HG03558 (cell line): ENCODE data around the gene PLCXD1.

Source experiments
- ATAC-seq: cut with Tn5 transposase; IDR thresholded peaks from one replicate; pipeline ENCODE4 v1.9.1; 2021; ENCODE audit warnings: moderate number of reproducible peaks; ENCODE audit not compliant: unreplicated experiment; ENCODE audit errors: extremely low read depth

PLCXD1 gene

GRCh38 chrX:332496-332860, 51.3 kb downstream of the PLCXD1 start:
- ATAC-seq = no peak

GRCh38 chrX:332916-333610, 51.9 kb downstream of the PLCXD1 start:
- ATAC-seq = no peak

- ATAC-seq = no peak
Measured at GRCh38 chrX:333611-334311, 52.6 kb downstream of the PLCXD1 start.

GRCh38 chrX:334331-334891, 53.2 kb downstream of the PLCXD1 start:
- ATAC-seq = no peak

- no peak for ATAC-seq
Measured at GRCh38 chrX:334971-335757, 54.0 kb downstream of the PLCXD1 start.

- ATAC-seq = no peak
Measured at GRCh38 chrX:335758-336155, 54.6 kb downstream of the PLCXD1 start.

GRCh38 chrX:336227-336626, 55.0 kb downstream of the PLCXD1 start:
- ATAC-seq = no peak

- no peak for ATAC-seq
Measured at GRCh38 chrX:337331-337831, 56.2 kb downstream of the PLCXD1 start.

DNA sequence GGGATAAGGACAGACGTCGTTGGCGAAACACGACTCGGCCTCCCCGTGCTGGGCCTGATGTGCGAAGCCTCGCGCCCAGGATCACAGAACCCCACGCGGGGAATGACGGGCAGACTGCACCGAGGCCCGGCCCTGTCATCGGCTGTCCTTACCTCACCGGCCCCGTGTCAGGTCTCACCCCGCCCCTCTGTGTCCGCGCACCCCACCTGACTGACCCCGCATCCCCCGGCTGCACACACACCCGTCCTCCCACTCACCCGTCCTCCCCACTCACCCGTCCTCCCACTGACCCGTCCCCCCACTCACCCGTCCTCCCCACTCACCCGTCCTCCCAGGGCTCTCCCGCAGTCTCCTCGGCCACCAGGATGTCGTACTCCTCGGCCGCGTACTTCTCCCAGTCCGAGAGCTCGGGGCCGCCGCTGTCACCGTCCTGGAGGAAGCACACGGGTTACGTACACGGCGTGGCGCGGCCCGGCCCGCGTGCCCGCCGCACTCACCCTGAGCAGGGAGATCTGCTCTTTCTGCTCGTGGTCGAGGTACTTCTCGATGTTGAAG, 57.2 kb downstream of the PLCXD1 start:
- no peak for ATAC-seq

DNA sequence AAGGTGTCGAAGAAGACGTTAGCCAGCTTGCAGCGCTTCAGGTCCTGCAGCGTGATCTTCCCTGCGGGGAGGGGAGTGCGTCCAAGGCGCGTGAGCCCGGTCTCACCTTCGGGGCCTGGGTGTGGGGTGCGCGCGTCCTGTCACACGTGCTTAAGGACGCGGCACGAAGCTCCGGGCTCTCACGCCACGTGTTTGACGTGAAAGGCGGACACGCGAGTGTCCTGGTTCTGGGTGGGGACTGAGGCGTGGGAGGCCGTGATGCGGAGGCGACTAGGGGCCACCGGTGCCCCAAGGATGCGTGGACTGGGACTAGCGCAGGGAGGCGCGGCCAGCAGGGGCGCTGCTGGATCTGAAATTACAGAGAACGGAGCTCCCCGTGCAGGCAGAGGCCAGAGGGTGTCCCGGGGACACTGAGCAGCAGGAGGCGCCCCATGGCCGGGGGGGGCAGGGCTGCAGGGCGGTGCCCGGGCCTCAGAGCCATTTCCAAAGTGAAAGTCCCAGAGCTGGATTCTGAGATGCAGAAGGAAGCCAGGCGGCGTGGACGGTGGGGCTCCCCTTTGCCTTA, 57.7 kb downstream of the PLCXD1 start:
- no peak for ATAC-seq

- no peak for ATAC-seq
Measured at GRCh38 chrX:340121-340520, 58.9 kb downstream of the PLCXD1 start.

DNA sequence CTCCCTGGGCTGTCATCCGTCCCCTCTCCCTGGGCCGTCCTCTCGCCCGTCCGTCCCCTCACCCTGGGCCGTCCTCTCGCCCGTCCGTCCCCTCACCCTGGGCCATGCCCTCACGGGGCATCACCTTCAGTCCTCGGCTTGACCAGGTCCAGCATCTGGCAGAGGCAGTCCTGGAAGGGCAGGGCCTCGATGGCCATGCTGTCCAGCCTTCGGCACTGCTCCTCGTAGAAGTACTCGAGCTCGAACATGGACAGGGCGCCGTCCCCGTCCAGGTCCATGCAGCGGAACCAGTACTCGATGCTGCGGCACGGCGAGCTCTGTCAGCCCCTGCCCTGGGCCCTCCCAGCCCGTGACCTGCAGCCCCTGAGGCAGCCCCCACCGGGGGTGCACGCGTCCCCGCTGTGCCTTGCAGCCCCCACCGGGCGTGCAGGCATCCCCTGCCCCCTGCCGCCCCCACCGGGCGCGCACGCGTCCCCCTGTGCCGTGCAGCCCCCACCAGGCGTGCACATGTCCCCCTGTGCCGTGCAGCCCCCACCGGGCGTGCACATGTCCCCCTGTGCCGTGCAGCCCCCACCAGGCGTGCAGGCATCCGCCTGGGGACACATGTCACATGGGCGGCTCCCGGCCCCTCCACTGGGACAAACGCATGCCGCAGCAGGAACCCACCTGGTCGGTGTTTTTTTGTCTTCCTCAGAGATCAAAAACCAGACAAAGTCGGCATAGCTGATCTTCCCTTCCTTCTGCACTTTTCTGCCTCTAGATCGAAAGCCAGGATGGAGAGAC, 59.7 kb downstream of the PLCXD1 start:
- ATAC-seq = no peak

- ATAC-seq = no peak
Measured at GRCh38 chrX:341541-342101, 60.4 kb downstream of the PLCXD1 start.

- no peak for ATAC-seq
Measured at GRCh38 chrX:344371-344901, 63.3 kb downstream of the PLCXD1 start.

DNA sequence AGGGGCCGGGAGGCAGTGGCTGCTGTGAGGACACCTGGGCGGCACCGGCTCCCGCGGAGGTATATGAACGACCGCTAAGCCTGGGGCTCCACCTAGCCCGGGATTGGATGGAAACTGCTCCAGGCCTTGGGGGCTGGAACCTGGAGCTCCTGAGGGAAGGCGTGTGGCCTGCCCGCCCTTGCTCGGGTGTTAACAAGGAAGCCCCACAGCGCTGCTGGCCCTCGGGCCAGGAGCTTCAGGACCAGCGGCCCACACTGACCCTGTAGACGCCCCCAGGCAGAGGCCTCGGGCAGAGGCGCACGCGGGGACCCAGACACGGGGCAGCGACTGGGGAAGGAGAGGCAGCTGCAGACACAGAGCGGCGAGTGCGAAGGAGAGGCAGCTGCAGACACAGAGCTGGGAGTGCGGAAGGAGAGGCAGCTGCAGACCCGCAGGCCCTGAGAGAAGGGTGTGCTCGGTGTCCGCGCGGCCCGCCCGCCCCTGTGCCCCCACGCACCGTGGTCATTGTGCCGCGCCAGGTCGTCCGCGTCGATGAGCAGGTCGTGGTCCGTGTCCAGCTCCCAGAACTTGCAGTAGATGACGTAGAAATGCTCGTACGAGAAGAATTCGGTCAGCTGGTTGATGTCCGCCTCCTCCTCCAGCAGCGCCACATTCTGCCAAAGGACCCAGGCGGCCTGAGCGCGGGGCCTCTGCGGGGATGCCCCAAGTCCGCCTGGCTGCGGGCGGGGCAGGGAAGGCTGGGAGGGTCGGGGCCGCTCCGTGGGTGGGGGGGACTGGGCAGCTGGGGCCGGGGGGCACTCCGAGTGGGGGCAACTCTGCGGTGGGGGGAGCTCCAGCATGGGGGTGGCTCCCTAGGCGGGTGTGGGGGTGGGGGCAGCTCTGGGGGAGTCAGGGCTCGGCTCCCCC, 64.1 kb downstream of the PLCXD1 start:
- no peak for ATAC-seq

DNA sequence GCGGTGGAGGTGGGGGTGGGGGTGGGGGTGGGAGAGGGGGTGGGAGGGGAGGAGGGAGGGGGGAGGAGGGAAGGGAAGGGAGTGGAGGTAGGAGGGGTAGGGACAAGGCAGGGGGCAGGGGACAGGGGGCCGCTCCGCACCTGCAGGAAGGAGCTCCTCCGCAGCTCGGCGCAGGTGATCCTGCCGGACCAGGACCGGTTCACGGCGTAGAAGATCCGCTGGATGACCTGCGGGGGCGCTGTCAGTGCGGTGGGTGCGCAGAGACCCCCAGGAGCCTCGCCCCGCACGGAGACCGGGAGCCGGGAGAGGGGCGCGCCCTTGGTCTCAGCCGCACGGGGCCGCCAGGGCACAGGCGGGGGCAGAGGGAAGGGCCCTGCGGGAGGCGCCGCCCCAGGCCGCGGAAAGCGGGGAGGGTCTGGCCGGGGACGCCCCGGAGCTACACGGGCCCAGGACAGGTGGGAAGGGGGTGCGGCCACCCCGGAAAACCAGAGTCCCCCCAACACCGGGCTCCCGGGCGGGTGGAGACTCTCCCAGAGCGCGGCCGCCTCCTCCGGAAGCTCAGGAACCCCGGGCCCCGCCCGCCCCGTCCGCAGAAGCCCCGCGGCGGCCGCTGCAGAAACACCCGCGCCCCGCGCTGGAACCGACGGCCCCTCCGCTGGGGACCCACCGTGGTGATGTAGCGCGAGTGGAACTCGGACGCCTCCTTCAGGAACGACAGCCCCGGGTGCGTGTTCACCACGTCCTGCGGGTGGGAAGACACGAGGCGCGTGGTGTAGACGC, 65.0 kb downstream of the PLCXD1 start:
- ATAC-seq = no peak
